Neuronal stem cell (in vitro differentiated cells): Measurements from ENCODE around the gene IVNS1ABP.
A peak's percentile ranks its signal among the peaks of the same experiment; 100 is the strongest.

Source experiments
- DNase-seq: peaks from one replicate; pipeline ENCODE4 v3.0.0-alpha.2; 2013; ENCODE audit warnings: low spot score
- H2AFZ ChIP-seq: one replicate; pipeline ENCODE4 v1.6.1; 2013; ENCODE audit warnings: mild to moderate bottlenecking, low read length, inconsistent platforms
- H2AK5ac ChIP-seq: 2 replicates; pipeline ENCODE4 v1.6.1; 2013; ENCODE audit warnings: low read depth, mild to moderate bottlenecking, inconsistent platforms, low read length, moderate library complexity, mixed read lengths
- H2BK120ac ChIP-seq: 2 replicates; pipeline ENCODE4 v1.6.1; 2013; ENCODE audit warnings: low read depth, mild to moderate bottlenecking, inconsistent platforms, low read length, moderate library complexity, mixed read lengths
- H2BK12ac ChIP-seq: one replicate; pipeline ENCODE4 v1.6.1; 2013; ENCODE audit warnings: low read length, inconsistent platforms
- H2BK15ac ChIP-seq: 2 replicates; pipeline ENCODE4 v1.6.1; 2013; ENCODE audit warnings: mild to moderate bottlenecking, low read length, inconsistent platforms, mixed read lengths
- H2BK5ac ChIP-seq: one replicate; pipeline ENCODE4 v1.6.1; 2013; ENCODE audit warnings: inconsistent platforms, mild to moderate bottlenecking, low read length, moderate library complexity
- H3K14ac ChIP-seq: one replicate; pipeline ENCODE4 v1.6.1; 2013; ENCODE audit warnings: low read length, inconsistent platforms
- H3K18ac ChIP-seq: 2 replicates; pipeline ENCODE4 v1.6.1; 2013; ENCODE audit warnings: low read length, inconsistent platforms
- H3K23ac ChIP-seq: 2 replicates; pipeline ENCODE4 v1.6.1; 2013; ENCODE audit warnings: low read depth, mild to moderate bottlenecking, mixed read lengths, low read length, inconsistent platforms; ENCODE audit not compliant: poor library complexity
- H3K27ac ChIP-seq: replicated peaks from 3 replicates; pipeline ENCODE4 v1.5.1; 2013; ENCODE audit warnings: low read length, inconsistent platforms
- H3K27me3 ChIP-seq, 3 experiments: 2 replicates each; pipeline ENCODE4 v1.6.1; 2013; ENCODE audit warnings: low read length in 3 of 3, mild to moderate bottlenecking in 2 of 3, inconsistent platforms in 1 of 3, low read depth in 1 of 3, mixed read lengths in 1 of 3, moderate library complexity in 1 of 3; ENCODE audit not compliant: control insufficient read depth in 3 of 3, insufficient read depth in 3 of 3
- H3K36me3 ChIP-seq, 2 donors: replicated peaks in 1 of 2; 2 replicates each; pipeline ENCODE4 v1.6.1; 2013; ENCODE audit warnings: low read length in 2 of 2; ENCODE audit not compliant: control insufficient read depth in 2 of 2, insufficient read depth in 2 of 2
- H3K4ac ChIP-seq: 2 replicates; pipeline ENCODE4 v1.6.1; 2013; ENCODE audit warnings: inconsistent platforms, mild to moderate bottlenecking, low read length, moderate library complexity
- H3K4me1 ChIP-seq, 2 donors: 1 replicate in 1 of 2; 2 replicates in 1 of 2; pipeline ENCODE4 v1.6.1; 2013; ENCODE audit warnings: low read length in 2 of 2, low read depth in 1 of 2; ENCODE audit not compliant: control insufficient read depth in 2 of 2, insufficient read depth in 1 of 2
- H3K4me2 ChIP-seq: one replicate; pipeline ENCODE4 v1.6.1; 2013; ENCODE audit warnings: mild to moderate bottlenecking, low read length, inconsistent platforms; ENCODE audit not compliant: insufficient read depth, poor library complexity, severe bottlenecking
- H3K4me3 ChIP-seq, 2 donors: 2 replicates each; pipeline ENCODE4 v1.5.1; 2013; ENCODE audit warnings: low read length in 2 of 2, mild to moderate bottlenecking in 2 of 2, inconsistent platforms in 1 of 2, moderate library complexity in 1 of 2
- H3K79me1 ChIP-seq: one replicate; pipeline ENCODE4 v1.6.1; 2013; ENCODE audit warnings: low read depth, mild to moderate bottlenecking, inconsistent platforms, low read length, moderate library complexity
- H3K9ac ChIP-seq: one replicate; pipeline ENCODE4 v1.6.1; 2013; ENCODE audit warnings: mild to moderate bottlenecking, low read depth, low read length, inconsistent platforms; ENCODE audit not compliant: poor library complexity
- H3K9me3 ChIP-seq, 2 donors: replicated peaks in 1 of 2; 2 replicates each; pipeline versions ENCODE3 to v1.6.1; 2013; ENCODE audit warnings: low read length in 2 of 2, mild to moderate bottlenecking in 2 of 2, inconsistent platforms in 1 of 2, low read depth in 1 of 2, mixed read lengths in 1 of 2, moderate library complexity in 1 of 2; ENCODE audit not compliant: control insufficient read depth in 2 of 2, insufficient read depth in 1 of 2
- H4K8ac ChIP-seq: one replicate; pipeline ENCODE4 v1.6.1; 2013; ENCODE audit warnings: low read depth, mild to moderate bottlenecking, inconsistent platforms, low read length, moderate library complexity
- H4K91ac ChIP-seq: one replicate; pipeline ENCODE4 v1.6.1; 2013; ENCODE audit warnings: low read length, low read depth, mild to moderate bottlenecking, inconsistent platforms; ENCODE audit not compliant: poor library complexity
- WGBS, 2 donors: extraction: QIAGEN DNeasy Blood & Tissue Kit; methylation state at CpG; one replicate each; pipeline ENCODE4 v1.1.7; 2013; ENCODE audit warnings: missing lambda C conversion rate in 2 of 2, mixed read lengths in 1 of 2; ENCODE audit not compliant: insufficient read length in 2 of 2, insufficient replicate concordance in 1 of 2; ENCODE audit errors: extremely low coverage in 2 of 2; 5-methylcytosine and 5-hydroxymethylcytosine counted together

IVNS1ABP gene

GRCh38 chr1:185360714-185361113, 43.7 kb upstream of the IVNS1ABP start:
- H2BK120ac ChIP-seq: no peak overlapping the region
- H3K9me3 ChIP-seq: no peaks in the 10 kb centered on the region
- H3K4ac ChIP-seq: no peak overlapping the region
- H3K18ac ChIP-seq: no peak overlapping the region
- no peak overlapping the region for H3K4me2 ChIP-seq
- H3K79me1 ChIP-seq: no peaks in the 10 kb centered on the region
- no peak for DNase-seq
- H3K23ac ChIP-seq: no peak overlapping the region
- no peak overlapping the region for H3K4me3 ChIP-seq
- no peak overlapping the region for H3K9ac ChIP-seq
- H4K91ac ChIP-seq: no peak overlapping the region
- H2BK15ac ChIP-seq: no peak overlapping the region
- no peaks in the 10 kb centered on the region for H3K27me3 ChIP-seq
- no peak overlapping the region for H3K27ac ChIP-seq
- H2BK12ac ChIP-seq: no peak overlapping the region
- no peak overlapping the region for H2AK5ac ChIP-seq
- WGBS, 2 donors: no CpG with 5 or more reads among the region's 1 CpG
- no peak overlapping the region for H2AFZ ChIP-seq
- H2BK5ac ChIP-seq: no peak overlapping the region
- H3K14ac ChIP-seq: no peak overlapping the region
- no peak overlapping the region for H4K8ac ChIP-seq
- H3K36me3 ChIP-seq: no peaks in the 10 kb centered on the region
- peaks cover 3% of the 10 kb centered on the region in 2 donors for H3K4me1 ChIP-seq

- H2BK120ac ChIP-seq: no peak overlapping the region
- H3K9me3 ChIP-seq: no peaks in the 10 kb centered on the region
- no peak overlapping the region for H3K4me3 ChIP-seq
- no peaks in the 10 kb centered on the region for H3K79me1 ChIP-seq
- no peak overlapping the region for H2AK5ac ChIP-seq
- H3K4ac ChIP-seq: no peak overlapping the region
- no CpG with 5 or more reads among the region's 3 CpGs for WGBS, 2 donors
- no peak overlapping the region for H4K8ac ChIP-seq
- peak overlapping the region; percentile 24 for H3K9ac ChIP-seq
- H2BK12ac ChIP-seq: no peak overlapping the region
- no peak overlapping the region for H3K27ac ChIP-seq
- no peak overlapping the region for H4K91ac ChIP-seq
- no peak overlapping the region for H3K18ac ChIP-seq
- H3K4me2 ChIP-seq: no peak overlapping the region
- no peak overlapping the region for H2BK15ac ChIP-seq
- H3K27me3 ChIP-seq: no peaks in the 10 kb centered on the region
- DNase-seq: no peak
- H2AFZ ChIP-seq: peak overlapping the region; percentile 47
- H3K14ac ChIP-seq: no peak overlapping the region
- no peaks in the 10 kb centered on the region for H3K36me3 ChIP-seq
- peak overlapping the region; percentile 45 for H3K23ac ChIP-seq
- peaks cover 3% of the 10 kb centered on the region in 2 donors for H3K4me1 ChIP-seq
- no peak overlapping the region for H2BK5ac ChIP-seq
Measured at GRCh38 chr1:185358957-185359356, 41.9 kb upstream of the IVNS1ABP start.

- no peak overlapping the region for H3K18ac ChIP-seq
- no peak overlapping the region for H4K8ac ChIP-seq
- H2BK120ac ChIP-seq: no peak overlapping the region
- no peak overlapping the region for H3K4me2 ChIP-seq
- H2BK15ac ChIP-seq: no peak overlapping the region
- peak overlapping the region; percentile 63 for H3K9ac ChIP-seq
- no peaks in the 10 kb centered on the region for H3K79me1 ChIP-seq
- H3K4me1 ChIP-seq: peaks cover 3% of the 10 kb centered on the region in 2 donors
- no peak overlapping the region for H2BK12ac ChIP-seq
- no peak overlapping the region for H3K27ac ChIP-seq
- no peak overlapping the region for H2AK5ac ChIP-seq
- no peak overlapping the region for H3K4ac ChIP-seq
- H2BK5ac ChIP-seq: no peak overlapping the region
- no peak overlapping the region for H3K23ac ChIP-seq
- H3K36me3 ChIP-seq: no peaks in the 10 kb centered on the region
- no peak overlapping the region for H4K91ac ChIP-seq
- DNase-seq: no peak
- no CpG with 5 or more reads among the region's 2 CpGs for WGBS, 2 donors
- H2AFZ ChIP-seq: no peak overlapping the region
- no peaks in the 10 kb centered on the region for H3K9me3 ChIP-seq
- no peaks in the 10 kb centered on the region for H3K27me3 ChIP-seq
- no peak overlapping the region for H3K4me3 ChIP-seq
- H3K14ac ChIP-seq: no peak overlapping the region
Measured at GRCh38 chr1:185355947-185356346, 38.9 kb upstream of the IVNS1ABP start.

GRCh38 chr1:185353124-185353523, 36.1 kb upstream of the IVNS1ABP start:
- H4K8ac ChIP-seq: no peak overlapping the region
- no peak overlapping the region for H3K14ac ChIP-seq
- DNase-seq: no peak
- H2BK120ac ChIP-seq: no peak overlapping the region
- no peak overlapping the region for H2AFZ ChIP-seq
- no peak overlapping the region for H3K9ac ChIP-seq
- no peak overlapping the region for H3K27ac ChIP-seq
- H4K91ac ChIP-seq: no peak overlapping the region
- no peaks in the 10 kb centered on the region for H3K4me1 ChIP-seq
- no peaks in the 10 kb centered on the region for H3K27me3 ChIP-seq
- no peak overlapping the region for H3K4ac ChIP-seq
- no peak overlapping the region for H2AK5ac ChIP-seq
- no peaks in the 10 kb centered on the region for H3K9me3 ChIP-seq
- H2BK5ac ChIP-seq: no peak overlapping the region
- no peak overlapping the region for H3K23ac ChIP-seq
- H3K4me3 ChIP-seq: no peak overlapping the region
- no peak overlapping the region for H2BK15ac ChIP-seq
- no CpG with 5 or more reads among the region's 4 CpGs for WGBS, 2 donors
- no peaks in the 10 kb centered on the region for H3K79me1 ChIP-seq
- no peak overlapping the region for H2BK12ac ChIP-seq
- no peak overlapping the region for H3K4me2 ChIP-seq
- H3K18ac ChIP-seq: no peak overlapping the region
- no peaks in the 10 kb centered on the region for H3K36me3 ChIP-seq
